H1 (cell line): ENCODE results near the gene AMOTL2. TPM values are rescaled to one million over a fixed set of nuclear protein-coding genes. Genes with fewer than 3 reads are reported as not detected.

ENCODE experiments used
- CTCF ChIA-PET: fragments of 300-600 bp; sonication (Branson Sonifier 250); formaldehyde crosslinking; loops from one replicate; lab custom pipeline; 2021; ENCODE audit not compliant: partially characterized antibody; lab: Charles Lee
- POLR2A ChIA-PET: fragments of 300-600 bp; sonication (Branson Sonifier 250); formaldehyde crosslinking; loops from one replicate; lab custom pipeline; 2021; ENCODE audit warnings: inconsistent platforms; ENCODE audit not compliant: partially characterized antibody; lab: Charles Lee
- DNase-seq, 2 experiments: peaks; one replicate each; pipeline versions ENCODE4 v3.0.0 to v3.0.0-alpha.2; 2010 to 2022; ENCODE audit warnings: low spot score in 2 of 2, low read depth in 1 of 2, mixed read lengths in 1 of 2
- FAIRE-seq: peaks from 2 replicates; lab custom pipeline; 2011; peaks lifted over from hg19 to GRCh38; lab: Jason Lieb, UNC
- H2AFZ ChIP-seq: 2 replicates; pipeline ENCODE4 v1.8.1; 2012; ENCODE audit warnings: low read length, inconsistent platforms
- H2AK5ac ChIP-seq: 2 replicates; pipeline ENCODE4 v1.6.1; 2013; ENCODE audit warnings: low read depth, low read length
- H2BK120ac ChIP-seq: replicated peaks from 2 replicates; pipeline ENCODE3; 2013; ENCODE audit warnings: low read depth, low read length, inconsistent platforms
- H2BK12ac ChIP-seq: 2 replicates; pipeline ENCODE4 v1.6.1; 2013; ENCODE audit warnings: low read depth, low read length
- H2BK15ac ChIP-seq: 2 replicates; pipeline ENCODE4 v1.6.1; 2013; ENCODE audit warnings: low read length
- H2BK20ac ChIP-seq: 2 replicates; pipeline ENCODE4 v1.6.1; 2013; ENCODE audit warnings: low read length
- H2BK5ac ChIP-seq: 2 replicates; pipeline ENCODE4 v1.6.1; 2013; ENCODE audit warnings: low read depth, low read length
- H3K14ac ChIP-seq: 2 replicates; pipeline ENCODE4 v1.6.1; 2013; ENCODE audit warnings: inconsistent platforms; ENCODE audit not compliant: insufficient read length
- H3K18ac ChIP-seq: 2 replicates; pipeline ENCODE4 v1.6.1; 2013; ENCODE audit warnings: low read length; ENCODE audit errors: extremely low read depth
- H3K23ac ChIP-seq: 2 replicates; pipeline ENCODE4 v1.6.1; 2013; ENCODE audit warnings: inconsistent platforms; ENCODE audit not compliant: insufficient read length
- H3K23me2 ChIP-seq: 2 replicates; pipeline ENCODE4 v1.6.1; 2013; ENCODE audit warnings: low read depth, low read length
- H3K27ac ChIP-seq: 2 replicates; pipeline ENCODE4 v1.6.1; 2011; ENCODE audit warnings: low read depth, low read length, inconsistent platforms
- H3K27me3 ChIP-seq, 4 experiments: replicated peaks in 1 of 4; 1 replicate in 1 of 4; 2 replicates in 3 of 4; pipeline versions ENCODE4 v1.6.1 to v1.8.1; 2011 to 2013; ENCODE audit warnings: low read length in 3 of 4, mild to moderate bottlenecking in 3 of 4, inconsistent platforms in 2 of 4, mixed read lengths in 2 of 4, moderate library complexity in 1 of 4; ENCODE audit not compliant: control insufficient read depth in 3 of 4, insufficient read depth in 3 of 4; ENCODE audit errors: extremely low read depth in 1 of 4
- H3K36me3 ChIP-seq, 4 experiments: 2 replicates each; pipeline versions ENCODE4 v1.6.1 to v1.8.1; 2011 to 2013; ENCODE audit warnings: mild to moderate bottlenecking in 4 of 4, low read length in 3 of 4, moderate library complexity in 2 of 4, control low read depth in 1 of 4, inconsistent platforms in 1 of 4; ENCODE audit not compliant: insufficient read depth in 4 of 4, control insufficient read depth in 2 of 4
- H3K4ac ChIP-seq: replicated peaks from 2 replicates; pipeline ENCODE3; 2013; ENCODE audit warnings: low read length, low read depth, mixed read lengths, inconsistent platforms; ENCODE audit not compliant: insufficient read length
- H3K4me1 ChIP-seq, 4 experiments: replicated peaks in 1 of 4; 1 replicate in 1 of 4; 2 replicates in 3 of 4; pipeline versions ENCODE4 v1.6.1 to v1.8.1; 2011 to 2013; ENCODE audit warnings: low read length in 3 of 4, inconsistent platforms in 2 of 4, mixed read lengths in 1 of 4; ENCODE audit not compliant: insufficient read depth in 4 of 4, control insufficient read depth in 3 of 4
- H3K4me2 ChIP-seq, 2 experiments: 2 replicates each; pipeline versions ENCODE4 v1.6.1 to v1.8.1; 2011 to 2013; ENCODE audit warnings: low read depth in 2 of 2, low read length in 2 of 2, control low read depth in 1 of 2, inconsistent platforms in 1 of 2, mild to moderate bottlenecking in 1 of 2; ENCODE audit not compliant: insufficient read depth in 1 of 2
- H3K4me3 ChIP-seq, 4 experiments: fragments of 200-600, 300-600 bp in 1 of 4; sonication (generic), shearing (Covaris generic), sonication (Bioruptor Twin) in 1 of 4; 2 replicates each; pipeline versions ENCODE4 v1.5.1 to v1.8.1; 2011 to 2016; ENCODE audit warnings: low read length in 4 of 4, low read depth in 3 of 4, control low read depth in 2 of 4, inconsistent platforms in 2 of 4, mild to moderate bottlenecking in 2 of 4, mixed read lengths in 1 of 4, moderate library complexity in 1 of 4; ENCODE audit not compliant: insufficient read depth in 2 of 4; ENCODE audit errors: extremely low read depth in 1 of 4
- H3K56ac ChIP-seq: replicated peaks from 2 replicates; pipeline ENCODE3; 2013; ENCODE audit warnings: low read depth, mild to moderate bottlenecking, mixed read lengths, low read length, inconsistent platforms; ENCODE audit not compliant: insufficient read length
- H3K79me1 ChIP-seq: 2 replicates; pipeline ENCODE4 v1.6.1; 2013; ENCODE audit warnings: low read depth, low read length, control low read depth
- H3K79me2 ChIP-seq, 2 experiments: 2 replicates each; pipeline versions ENCODE4 v1.6.1 to v1.8.1; 2012 to 2013; ENCODE audit warnings: low read length in 2 of 2, mild to moderate bottlenecking in 2 of 2, inconsistent platforms in 1 of 2; ENCODE audit not compliant: insufficient read depth in 2 of 2, control insufficient read depth in 1 of 2
- H3K9ac ChIP-seq, 4 experiments: replicated peaks in 1 of 4; 1 replicate in 1 of 4; 2 replicates in 3 of 4; pipeline versions ENCODE4 v1.6.1 to v1.8.1; 2011 to 2013; ENCODE audit warnings: low read depth in 3 of 4, low read length in 3 of 4, control low read depth in 2 of 4, mild to moderate bottlenecking in 2 of 4, moderate library complexity in 2 of 4, inconsistent platforms in 1 of 4; ENCODE audit errors: extremely low read depth in 1 of 4
- H3K9me3 ChIP-seq, 2 experiments: 2 replicates each; pipeline versions ENCODE4 v1.6.1 to v1.8.1; 2012 to 2013; ENCODE audit warnings: mild to moderate bottlenecking in 2 of 2, moderate library complexity in 2 of 2, control low read depth in 1 of 2, inconsistent platforms in 1 of 2, low read depth in 1 of 2, low read length in 1 of 2, mixed read lengths in 1 of 2; ENCODE audit not compliant: insufficient read depth in 2 of 2
- H4K20me1 ChIP-seq, 2 experiments: replicated peaks in 1 of 2; 2 replicates each; pipeline versions ENCODE3 to v1.8.1; 2011 to 2013; ENCODE audit warnings: inconsistent platforms in 2 of 2, low read length in 2 of 2, mild to moderate bottlenecking in 1 of 2; ENCODE audit not compliant: insufficient read depth in 2 of 2, control insufficient read depth in 1 of 2
- H4K5ac ChIP-seq: 2 replicates; pipeline ENCODE4 v1.6.1; 2013; ENCODE audit warnings: low read length, low read depth, mixed read lengths, inconsistent platforms; ENCODE audit not compliant: insufficient read length
- H4K8ac ChIP-seq: 2 replicates; pipeline ENCODE4 v1.8.0; 2013; ENCODE audit warnings: mild to moderate bottlenecking, moderate library complexity, low read length, inconsistent platforms; ENCODE audit not compliant: insufficient read depth; ENCODE audit errors: extremely low read depth
- H4K91ac ChIP-seq: replicated peaks from 2 replicates; pipeline ENCODE3; 2013; ENCODE audit warnings: low read length, mixed read lengths, inconsistent platforms; ENCODE audit not compliant: insufficient read length
- ASH2L ChIP-seq: fragments of 200-600, 300-600 bp; sonication (generic); IDR thresholded peaks from one replicate; pipeline ENCODE4 v1.7.1; 2017; ENCODE audit warnings: low read length
- JUND ChIP-seq: IDR thresholded peaks from 2 replicates; pipeline ENCODE4 v1.6.1; 2011; ENCODE audit warnings: mild to moderate bottlenecking, improper control_type of control experiment, low read length
- RFX5 ChIP-seq: IDR thresholded peaks from 2 replicates; pipeline ENCODE4 v1.6.1; 2011; ENCODE audit warnings: low read depth, low read length, improper control_type of control experiment, borderline replicate concordance
- SP4 ChIP-seq: IDR thresholded peaks from 2 replicates; pipeline ENCODE4 v1.6.1; 2012; ENCODE audit warnings: low read length, inconsistent platforms
- SRF ChIP-seq: IDR thresholded peaks from 2 replicates; pipeline ENCODE4 v1.6.1; 2011; ENCODE audit warnings: mild to moderate bottlenecking, low read depth, low read length, moderate library complexity
- WGBS, 2 experiments: shearing (Covaris generic) in 1 of 2; methylation state at CpG; one replicate each; pipeline versions ENCODE4 v1.1.6 to v1.1.7; 2013 to 2015; ENCODE audit warnings: low lambda C conversion rate in 2 of 2, mixed read lengths in 2 of 2, inconsistent platforms in 1 of 2, low coverage in 1 of 2, missing lambda C conversion rate in 1 of 2; ENCODE audit not compliant: insufficient replicate concordance in 2 of 2, insufficient coverage in 1 of 2, insufficient read length in 1 of 2; ENCODE audit errors: extremely low coverage in 1 of 2, missing lambda C conversion rate in 1 of 2; 5-methylcytosine and 5-hydroxymethylcytosine counted together
- polyA plus RNA-seq, 7 experiments: library from polyadenylated mRNA; depleted of rRNA in 3 of 7; stranded (reverse) in 5 of 7; unstranded in 2 of 7; fragments of >200 nt in 5 of 7; fragments of 200-250 nt in 2 of 7; gene quantifications; 1 replicate in 5 of 7; 2 replicates in 1 of 7; 4 replicates in 1 of 7; pipeline versions ENCODE4 v1.2.1 to v1.2.3, GENCODE V29; 2011 to 2013; ENCODE audit warnings: missing spikeins in 2 of 7, mixed read lengths in 2 of 7
- total RNA-seq: library from RNA; stranded (reverse); fragmentation: NEBNext Ultra II Directional; extraction: Animal tissue kit (Norgen Biotek cat#: 25700); gene quantifications from 2 replicates; pipeline ENCODE4 v1.2.1, GENCODE V29; 2021

AMOTL2 gene
- total and polyA plus RNA-seq, 2 of the 8 experiments (the other 6 are each of a cell fraction or from before 2014, with no cell fraction given): 19.0 to 63.7 TPM

GRCh38 chr3:134338201-134338512 is 36.1 kb downstream of the AMOTL2 start:
- Histone ChIP-seq H3K23ac (no peak overlapping the region), H2BK120ac (no peak overlapping the region), H2BK5ac (0 out of 2 replicates have a peak overlapping the region, but pooled peaks have one; percentile 6), H3K4me2 (no peak overlapping the region), H3K4me1 (peaks cover 0 to 14% (median 3%) of the 10 kb centered on the region in 4 experiments; a peak in 6 of 7 replicates), H4K20me1 (no peaks in the 10 kb centered on the region), H4K5ac (no peak overlapping the region), H3K23me2 (no peaks in the 10 kb centered on the region), H3K18ac (no peak overlapping the region), H3K4ac (no peak overlapping the region), H4K91ac (no peak overlapping the region), H2BK12ac (peak overlapping the region; percentile 63; the same call in 1 of the 2 replicates), H2BK20ac (no peak overlapping the region), H3K56ac (no peak overlapping the region), H2AFZ (no peak overlapping the region), H3K27ac (no peak overlapping the region), H3K79me1 (no peaks in the 10 kb centered on the region), H3K9me3 (no peaks in the 10 kb centered on the region), H3K79me2 (no peaks in the 10 kb centered on the region), H3K14ac (no peak overlapping the region), H4K8ac (no peak overlapping the region), H2BK15ac (peak overlapping the region; percentile 53; the same call in 1 of the 2 replicates), H2AK5ac (peak overlapping the region; percentile 30; the same call in 1 of the 2 replicates), H3K36me3 (no peaks in the 10 kb centered on the region), H3K4me3 (no peak overlapping the region), H3K9ac (no peak overlapping the region), H3K27me3 (no peaks in the 10 kb centered on the region; a peak in 1 of 7 replicates)
- POLR2A ChIA-PET: interaction anchor here (1.2 to 43.9 kb wide), 4 partner anchors 8 to 28 kb away, joined by 3 to 1731 read pairs (median 4); partner anchors contain the start of gene AMOTL2
- TF ChIP-seq JUND (no peak), RFX5 (no peak), SRF (no peak), SP4 (no peak), ASH2L (no peak)
- no peak for FAIRE-seq
- CTCF ChIA-PET: interaction anchor here (0.8 to 3.7 kb wide), 23 partner anchors 9 to 215 kb away, joined by 3 to 23 read pairs (median 5); partner anchors contain the start of gene AMOTL2
- WGBS, 2 experiments: 85% methylated on average over 2 of the region's 2 CpGs; no CpG with 5 or more reads in 1 of the 2 experiments
- DNase-seq: no peak
